Measurements from ENCODE around the gene SRA1.

Gene SRA1

GRCh38 chr5:140544986-140545385 lies 12.3 kb downstream of the SRA1 start:
- DNase-seq (ENCODE audit: low spot score) = no peak
- TF ChIP-seq CTCF (IDR thresholded peaks at IDR 0.05; ENCODE audit: extremely low read depth, missing control alignments) = no peak

DNA sequence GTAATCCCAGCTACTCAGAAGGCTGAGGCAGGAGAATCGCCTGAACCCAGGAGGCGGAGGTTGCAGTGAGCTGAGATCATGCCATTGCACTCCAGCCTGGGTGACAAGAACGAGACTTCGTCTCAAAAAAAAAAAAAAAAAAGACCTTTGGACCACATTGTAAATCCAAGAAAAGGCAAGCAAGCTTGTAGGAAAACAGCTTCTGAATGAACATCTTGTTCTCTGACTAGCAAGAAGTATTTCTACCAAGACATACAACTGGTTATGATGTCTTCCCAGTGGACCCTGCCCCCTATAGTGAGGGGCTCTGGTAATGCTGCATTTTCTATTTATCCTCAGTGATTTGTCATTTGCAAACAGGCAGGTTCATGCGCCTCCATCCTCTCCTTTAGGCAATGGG lies 14.3 kb downstream of the SRA1 start:
- no peak for TF ChIP-seq CTCF (IDR thresholded peaks at IDR 0.05; ENCODE audit: extremely low read depth, missing control alignments)
- no peak for DNase-seq (ENCODE audit: low spot score)

DNA sequence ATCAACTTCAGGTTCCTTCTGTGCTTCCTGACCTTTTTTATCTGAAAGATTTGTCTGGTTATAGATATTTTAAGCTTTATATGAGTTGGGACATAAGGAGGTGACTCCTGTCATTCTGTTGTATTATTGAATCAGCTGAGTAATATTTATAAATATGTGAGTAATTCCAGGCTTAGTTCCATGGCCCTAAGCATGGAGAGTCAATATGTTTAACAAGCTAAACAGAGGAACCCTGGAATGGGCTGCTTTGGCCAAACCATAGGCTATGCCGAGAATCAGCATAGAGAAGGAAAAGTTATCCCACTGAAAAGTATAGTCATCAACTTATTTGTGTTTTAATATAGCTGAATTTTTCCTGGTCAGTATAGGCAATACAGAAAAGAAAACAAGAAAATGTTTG lies 17.0 kb downstream of the SRA1 start:
- TF ChIP-seq CTCF (IDR thresholded peaks at IDR 0.05; ENCODE audit: extremely low read depth, missing control alignments) = no peak
- DNase-seq (ENCODE audit: low spot score) = no peak

DNA sequence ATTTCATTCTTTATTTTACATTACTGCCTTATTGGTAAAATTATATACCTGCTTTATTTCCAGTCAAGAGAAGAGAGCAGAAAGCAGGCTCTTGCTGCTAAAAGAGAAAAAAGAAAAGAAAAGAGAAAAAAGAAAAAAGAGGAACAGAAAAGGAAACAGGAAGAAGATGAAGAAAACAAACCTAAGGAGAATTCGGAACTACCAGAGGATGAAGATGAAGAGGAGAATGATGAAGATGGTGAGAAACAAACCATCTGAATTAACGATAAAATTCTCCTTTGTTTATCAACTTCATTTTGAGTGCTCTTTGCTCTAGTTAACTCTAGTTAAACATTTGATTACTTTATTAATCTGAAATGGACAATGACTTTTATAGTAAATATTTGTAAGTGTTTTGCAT lies 33.3 kb downstream of the SRA1 start:
- no peak for TF ChIP-seq CTCF (IDR thresholded peaks at IDR 0.05; ENCODE audit: extremely low read depth, missing control alignments)
- no peak for DNase-seq (ENCODE audit: low spot score)

GRCh38 chr5:140513124-140513523 lies 44.1 kb downstream of the SRA1 start:
- no peak for DNase-seq (ENCODE audit: low spot score)
- TF ChIP-seq CTCF (IDR thresholded peaks at IDR 0.05; ENCODE audit: extremely low read depth, missing control alignments) = no peak

DNA sequence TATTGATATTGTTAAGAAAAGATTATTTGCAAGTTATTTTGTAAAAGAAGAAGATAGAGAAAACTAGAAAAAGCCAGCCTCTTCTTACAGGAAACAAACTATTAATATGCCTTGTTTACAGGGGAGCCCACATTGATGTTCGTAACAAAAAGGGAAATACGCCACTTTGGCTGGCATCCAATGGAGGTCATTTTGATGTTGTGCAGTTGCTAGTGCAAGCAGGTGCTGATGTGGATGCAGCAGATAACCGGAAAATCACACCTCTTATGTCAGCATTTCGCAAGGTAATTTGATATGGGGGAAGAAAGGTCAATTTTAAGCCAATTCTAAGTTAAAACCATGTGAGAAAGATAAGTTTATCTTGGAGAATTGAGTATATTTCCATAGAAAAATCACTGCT lies 47.4 kb downstream of the SRA1 start:
- DNase-seq (ENCODE audit: low spot score) = no peak
- TF ChIP-seq CTCF (IDR thresholded peaks at IDR 0.05; ENCODE audit: extremely low read depth, missing control alignments) = no peak

- DNase-seq (ENCODE audit: low spot score) = no peak
- TF ChIP-seq CTCF (IDR thresholded peaks at IDR 0.05; ENCODE audit: extremely low read depth, missing control alignments) = no peak
Observed at GRCh38 chr5:140502834-140503233, 54.4 kb downstream of the SRA1 start.

All from GM20000 (cell line).